Gastroesophageal sphincter (tissue), 4 donors: ENCODE measurements around the gene RNF182. TPM values are rescaled to one million over a fixed set of nuclear protein-coding genes. Genes with fewer than 3 reads are reported as not detected.

ENCODE experiments used
- ATAC-seq: fragments of 150-250 bp; one replicate; pipeline ENCODE4 v1.9.1; 2016; ENCODE audit warnings: mild to moderate bottlenecking, moderate library complexity
- H3K27ac ChIP-seq, 4 donors: fragments of 200-600 bp; sonication (generic) in 3 of 4; 1 replicate in 3 of 4; 2 replicates in 1 of 4; pipeline ENCODE4 v1.5.1; 2016 to 2019
- H3K27me3 ChIP-seq: fragments of 200-600 bp; sonication (generic); one replicate; pipeline ENCODE4 v1.5.1; 2019
- H3K36me3 ChIP-seq, 2 donors: fragments of 200-600 bp; sonication (generic); one replicate each; pipeline ENCODE4 v1.5.1; 2019; ENCODE audit warnings: control low read depth in 1 of 2
- H3K4me1 ChIP-seq, 3 donors: fragments of 200-600 bp; sonication (generic); 1 replicate in 2 of 3; 2 replicates in 1 of 3; pipeline ENCODE4 v1.5.1; 2016 to 2019; ENCODE audit warnings: control low read depth in 2 of 3
- H3K4me3 ChIP-seq, 2 donors: fragments of 200-600 bp; sonication (generic); one replicate each; pipeline ENCODE4 v1.5.1; 2019; ENCODE audit warnings: mild to moderate bottlenecking in 1 of 2, moderate library complexity in 1 of 2
- H3K9me3 ChIP-seq, 3 donors: fragments of 200-600 bp; sonication (generic); one replicate each; pipeline ENCODE4 v1.5.1; 2017 to 2019; ENCODE audit warnings: control low read depth in 2 of 3
- CTCF ChIP-seq, 4 experiments: fragments of 200-600 bp in 2 of 4; fragments of 450-650 bp in 2 of 4; sonication (generic) in 1 of 4; IDR thresholded peaks; one replicate each; pipeline ENCODE4 v1.5.1; 2017 to 2019; ENCODE audit warnings: antibody characterized with exemption in 4 of 4, mild to moderate bottlenecking in 2 of 4, moderate library complexity in 2 of 4
- EP300 ChIP-seq: sonication (generic); formaldehyde crosslinking; IDR thresholded peaks from one replicate; pipeline ENCODE4 v1.6.1; 2017; ENCODE audit warnings: antibody characterized with exemption, mild to moderate bottlenecking
- POLR2A ChIP-seq, 2 donors: fragments of 450-650 bp; IDR thresholded peaks; one replicate each; pipeline ENCODE4 v1.6.1; 2017; ENCODE audit warnings: antibody characterized with exemption in 2 of 2, mild to moderate bottlenecking in 2 of 2, moderate library complexity in 1 of 2
- POLR2AphosphoS5 ChIP-seq: sonication (generic); formaldehyde crosslinking; IDR thresholded peaks from one replicate; pipeline ENCODE4 v1.6.1; 2017; ENCODE audit warnings: antibody characterized with exemption
- WGBS, 2 donors: methylation state at CpG; one replicate each; pipeline ENCODE4 v1.1.5; 2018; ENCODE audit warnings: low coverage in 1 of 2; 5-methylcytosine and 5-hydroxymethylcytosine counted together
- total RNA-seq, 4 donors: library from RNA; depleted of rRNA; stranded (reverse); fragments of >200 nt; gene quantifications; one replicate each; pipeline ENCODE4 v1.1.0, GENCODE V29; 2016

RNF182 gene
- total RNA-seq, 4 donors from 2014 or later = 0.16 to 1.3 (median 0.27) TPM; not detected in 1

GRCh38 chr6:13911337-13911736, 13.4 kb upstream of the RNF182 start:
- Histone ChIP-seq H3K4me3 (no peak overlapping the region), H3K27ac (no peak overlapping the region), H3K36me3 (no peaks in the 10 kb centered on the region), H3K27me3 (peaks cover 23% of the 10 kb centered on the region), H3K9me3 (no peaks in the 10 kb centered on the region), H3K4me1 (no peaks in the 10 kb centered on the region)
- no peak for TF ChIP-seq POLR2A (IDR thresholded peaks at IDR 0.05)
- no peak for TF ChIP-seq CTCF (IDR thresholded peaks at IDR 0.05)
- no peak for TF ChIP-seq POLR2AphosphoS5
- no peak for TF ChIP-seq EP300
- no peak for ATAC-seq
- WGBS, 2 donors = 74 to 81% methylated on average over 2 of the region's 2 CpGs

GRCh38 chr6:13913226-13914001, 11.3 kb upstream of the RNF182 start:
- TF ChIP-seq EP300 (no peak), CTCF (IDR thresholded peaks at IDR 0.05) (no peak), POLR2A (IDR thresholded peaks at IDR 0.05) (no peak), POLR2AphosphoS5 (no peak)
- peaks cover 21% of the 10 kb centered on the region for H3K27me3 ChIP-seq
- H3K9me3 ChIP-seq = no peaks in the 10 kb centered on the region
- H3K27ac ChIP-seq = no peak overlapping the region
- no peaks in the 10 kb centered on the region for H3K4me1 ChIP-seq
- 74 to 90% methylated on average over 7 to 8 of the region's 8 CpGs for WGBS, 2 donors
- no peaks in the 10 kb centered on the region for H3K36me3 ChIP-seq
- H3K4me3 ChIP-seq = no peak overlapping the region
- ATAC-seq = no peak

GRCh38 chr6:13914351-13914750, 10.4 kb upstream of the RNF182 start:
- Histone ChIP-seq H3K27ac (no peak overlapping the region), H3K4me1 (no peaks in the 10 kb centered on the region), H3K9me3 (no peaks in the 10 kb centered on the region), H3K4me3 (no peak overlapping the region), H3K36me3 (no peaks in the 10 kb centered on the region), H3K27me3 (peaks cover 21% of the 10 kb centered on the region)
- ATAC-seq = no peak
- WGBS, 2 donors = 0 to 67% methylated on average over 1 to 2 of the region's 2 CpGs
- TF ChIP-seq EP300 (no peak), POLR2AphosphoS5 (no peak), POLR2A (IDR thresholded peaks at IDR 0.05) (no peak), CTCF (IDR thresholded peaks at IDR 0.05) (no peak)

- H3K36me3 ChIP-seq = no peaks in the 10 kb centered on the region
- no peaks in the 10 kb centered on the region for H3K4me1 ChIP-seq
- WGBS, 2 donors = 60 to 62% methylated on average over 2 to 3 of the region's 3 CpGs
- H3K9me3 ChIP-seq = no peaks in the 10 kb centered on the region
- no peak overlapping the region for H3K27ac ChIP-seq
- ATAC-seq = no peak
- no peak for TF ChIP-seq POLR2A (IDR thresholded peaks at IDR 0.05)
- no peak for TF ChIP-seq EP300
- H3K27me3 ChIP-seq = peaks cover 21% of the 10 kb centered on the region
- H3K4me3 ChIP-seq = no peak overlapping the region
These were observed 9.1 kb upstream of the RNF182 start for GRCh38 chr6:13915561-13916229.

- ATAC-seq = no peak
- TF ChIP-seq POLR2AphosphoS5 (no peak), EP300 (no peak), CTCF (IDR thresholded peaks at IDR 0.05) (no peak), POLR2A (IDR thresholded peaks at IDR 0.05) (no peak)
- 82 to 84% methylated on average over 3 to 5 of the region's 5 CpGs for WGBS, 2 donors
- Histone ChIP-seq H3K27me3 (peaks cover 21% of the 10 kb centered on the region), H3K4me3 (no peak overlapping the region), H3K4me1 (no peaks in the 10 kb centered on the region), H3K27ac (no peak overlapping the region), H3K36me3 (no peaks in the 10 kb centered on the region), H3K9me3 (no peaks in the 10 kb centered on the region)
These were observed 8.4 kb upstream of the RNF182 start for GRCh38 chr6:13916230-13916944.
